Endothelial cell of umbilical vein (primary cell): ENCODE measurements around the gene PRR7.

Source experiments
- EZH2 ChIP-seq: IDR thresholded peaks from 2 replicates; pipeline ENCODE4 v1.6.1; 2012; ENCODE audit warnings: borderline replicate concordance, low read depth, mild to moderate bottlenecking, moderate library complexity, low read length, inconsistent platforms; ENCODE audit not compliant: severe bottlenecking
- FOS ChIP-seq: IDR thresholded peaks from 2 replicates; pipeline ENCODE4 v1.6.1; 2011; ENCODE audit warnings: mild to moderate bottlenecking, low read length, moderate library complexity, borderline replicate concordance; ENCODE audit not compliant: insufficient read depth
- POLR2A ChIP-seq: IDR thresholded peaks from 2 replicates; pipeline ENCODE4 v1.6.1; 2012; ENCODE audit warnings: low read depth, mild to moderate bottlenecking, control low read depth, low read length
- POLR2AphosphoS5 ChIP-seq: IDR thresholded peaks from 2 replicates; pipeline ENCODE4 v1.6.1; 2012; ENCODE audit warnings: low read depth, mild to moderate bottlenecking, control low read depth, low read length, moderate library complexity; ENCODE audit not compliant: insufficient read depth
- TF ChIP-seq, protein P1 (sequence below), 2 donors: IDR thresholded peaks; 1 replicate in 1 of 2; 2 replicates in 1 of 2; pipeline ENCODE4 v1.5.1; 2011; ENCODE audit warnings: low read length in 2 of 2, mild to moderate bottlenecking in 2 of 2, moderate library complexity in 2 of 2, control low read depth in 1 of 2, inconsistent platforms in 1 of 2, low read depth in 1 of 2; ENCODE audit not compliant: insufficient read depth in 1 of 2; ENCODE audit errors: extremely low read depth in 1 of 2

DNA sequence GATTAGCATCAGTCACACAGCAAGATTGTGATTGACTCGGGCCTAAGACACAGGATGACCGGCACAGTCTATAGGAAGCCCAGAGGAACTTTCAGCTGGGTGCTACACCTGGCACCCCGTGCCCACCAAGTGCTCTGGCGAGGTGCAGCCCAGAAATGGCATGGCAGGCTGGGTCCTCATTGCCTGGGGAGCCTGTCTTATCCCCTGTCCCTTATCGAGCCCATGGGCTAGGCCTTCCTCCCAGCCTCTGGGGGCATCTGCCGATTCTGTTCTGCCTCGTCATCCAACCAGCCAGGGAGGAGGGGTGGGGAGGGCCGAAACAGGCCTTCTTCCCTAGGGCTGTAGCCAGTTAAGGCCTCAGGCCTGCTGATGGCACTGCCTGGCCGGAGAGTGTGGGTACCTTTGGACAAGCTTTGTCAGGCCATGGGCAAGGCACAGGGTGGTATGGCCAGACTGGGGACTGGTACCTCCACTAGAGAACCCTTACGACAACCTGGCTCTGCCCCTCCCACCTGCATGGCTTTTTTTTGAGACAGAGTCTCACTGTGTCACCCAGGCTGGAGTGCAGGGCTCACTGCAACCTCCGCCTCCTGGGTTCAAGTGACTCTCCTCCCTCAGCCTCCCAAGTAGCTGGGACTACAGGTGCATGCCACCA is 18.6 kb upstream of the PRR7 start:
- TF ChIP-seq POLR2AphosphoS5 (no peak), POLR2A (no peak), EZH2 (no peak), FOS (no peak)
- TF ChIP-seq, protein P1, sequence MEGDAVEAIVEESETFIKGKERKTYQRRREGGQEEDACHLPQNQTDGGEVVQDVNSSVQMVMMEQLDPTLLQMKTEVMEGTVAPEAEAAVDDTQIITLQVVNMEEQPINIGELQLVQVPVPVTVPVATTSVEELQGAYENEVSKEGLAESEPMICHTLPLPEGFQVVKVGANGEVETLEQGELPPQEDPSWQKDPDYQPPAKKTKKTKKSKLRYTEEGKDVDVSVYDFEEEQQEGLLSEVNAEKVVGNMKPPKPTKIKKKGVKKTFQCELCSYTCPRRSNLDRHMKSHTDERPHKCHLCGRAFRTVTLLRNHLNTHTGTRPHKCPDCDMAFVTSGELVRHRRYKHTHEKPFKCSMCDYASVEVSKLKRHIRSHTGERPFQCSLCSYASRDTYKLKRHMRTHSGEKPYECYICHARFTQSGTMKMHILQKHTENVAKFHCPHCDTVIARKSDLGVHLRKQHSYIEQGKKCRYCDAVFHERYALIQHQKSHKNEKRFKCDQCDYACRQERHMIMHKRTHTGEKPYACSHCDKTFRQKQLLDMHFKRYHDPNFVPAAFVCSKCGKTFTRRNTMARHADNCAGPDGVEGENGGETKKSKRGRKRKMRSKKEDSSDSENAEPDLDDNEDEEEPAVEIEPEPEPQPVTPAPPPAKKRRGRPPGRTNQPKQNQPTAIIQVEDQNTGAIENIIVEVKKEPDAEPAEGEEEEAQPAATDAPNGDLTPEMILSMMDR (IDR thresholded peaks at IDR 0.05; ENCODE audit: extremely low read depth in 1 of 2, insufficient read depth in 1 of 2, low read depth in 1 of 2, low read length in 2 of 2) = no peak
